Mucosa of gallbladder (tissue), 1 donor: ENCODE data around the gene SPG7. TPM values are rescaled to one million over a fixed set of nuclear protein-coding genes. Genes with fewer than 3 reads are reported as not detected.
A peak's percentile ranks its signal among the peaks of the same experiment; 100 is the strongest.
"Not testable (repeated sequence)": the region's sequence is repeated elsewhere in the genome, so short reads cannot be mapped to it uniquely, and the experiment has no call there.

Source experiments
- DNase-seq: peaks from one replicate; pipeline ENCODE4 v3.0.0-alpha.2; 2020; ENCODE audit warnings: low spot score
- total RNA-seq: library from RNA; stranded (reverse); gene quantifications from one replicate; pipeline ENCODE4 v1.2.1, GENCODE V29; 2021
- donor health status: DM: no; HTN: no; CAD: no.

The SPG7 gene
- total RNA-seq, 1 donor from 2014 or later = 106 TPM

DNA sequence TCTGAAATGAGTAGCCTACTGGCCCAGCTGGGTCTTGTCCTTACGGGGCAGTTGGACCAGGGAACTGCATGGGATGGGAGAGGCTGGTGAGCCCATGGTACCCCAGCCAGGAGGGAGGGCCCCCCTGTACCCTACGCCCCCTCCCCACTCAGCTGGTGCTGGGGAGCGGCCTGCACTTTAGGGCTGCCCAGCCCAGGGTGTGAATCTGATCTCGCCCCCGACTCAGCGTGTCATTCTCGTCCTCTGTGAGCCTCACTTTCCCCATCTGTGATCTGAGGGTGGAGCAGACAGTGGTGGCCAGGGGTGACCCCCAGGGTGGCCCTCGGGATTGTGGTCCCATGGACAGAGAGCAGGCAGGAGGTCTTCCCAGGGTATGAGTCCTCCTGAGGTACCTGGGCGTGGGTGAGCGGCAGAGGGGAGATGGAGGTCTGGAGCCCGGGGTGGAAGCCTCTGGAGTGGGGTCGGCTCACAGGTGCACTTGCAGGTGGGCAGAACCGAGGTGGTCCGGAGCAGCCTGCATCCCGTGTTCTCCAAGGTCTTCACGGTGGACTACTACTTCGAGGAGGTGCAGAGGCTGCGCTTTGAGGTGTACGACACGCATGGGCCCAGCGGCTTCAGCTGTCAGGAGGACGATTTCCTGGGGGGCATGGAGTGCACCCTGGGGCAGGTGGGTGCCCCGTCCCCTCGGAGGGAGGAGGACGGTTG is 69.0 kb downstream of the SPG7 start:
- no peak for DNase-seq

DNA sequence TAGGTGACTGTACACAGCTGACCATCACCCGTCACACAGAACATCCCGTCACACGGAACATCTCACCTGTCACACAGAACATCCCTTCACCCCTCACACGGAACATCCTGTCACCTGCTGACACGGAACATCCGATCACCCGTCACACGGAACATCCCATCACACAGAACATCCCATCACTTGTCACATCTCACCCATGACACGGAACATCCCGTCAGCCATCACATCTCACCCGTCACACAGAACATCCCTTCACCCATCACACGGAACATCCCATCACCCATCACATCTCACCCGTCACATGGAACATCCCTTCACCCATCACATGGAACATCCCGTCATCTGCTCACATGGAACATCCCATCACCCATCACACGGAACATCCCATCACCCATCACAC is 71.1 kb downstream of the SPG7 start:
- DNase-seq = no peak

DNA sequence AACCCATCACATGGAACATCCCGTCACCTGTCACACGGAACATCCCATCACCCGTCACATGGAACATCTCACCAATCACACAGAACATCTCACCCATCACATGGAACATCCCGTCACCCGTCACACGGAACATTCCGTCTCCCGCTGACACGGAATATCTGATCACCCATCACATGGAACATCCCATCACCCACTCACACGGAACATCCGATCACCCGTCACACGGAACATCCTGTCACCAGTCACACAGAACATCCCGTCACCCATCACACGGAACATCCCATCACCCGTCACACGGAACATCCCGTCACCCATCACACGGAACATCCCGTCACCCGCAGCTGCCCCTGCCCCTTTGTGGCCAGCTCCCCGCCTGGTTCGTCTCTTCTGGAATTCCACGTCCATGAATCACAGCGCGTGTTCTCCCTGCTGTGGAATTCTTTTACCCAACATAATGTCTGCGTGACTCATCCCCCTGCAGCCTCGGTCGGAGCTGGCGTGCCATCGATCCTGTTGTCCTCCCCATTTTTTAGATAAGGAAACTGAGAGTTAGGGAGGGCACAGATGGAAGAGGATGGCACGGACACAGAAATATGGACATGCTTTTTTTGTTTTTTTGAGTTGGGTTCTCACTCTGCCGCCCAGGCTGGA is 73.0 kb downstream of the SPG7 start:
- DNase-seq = peak; percentile 70

DNA sequence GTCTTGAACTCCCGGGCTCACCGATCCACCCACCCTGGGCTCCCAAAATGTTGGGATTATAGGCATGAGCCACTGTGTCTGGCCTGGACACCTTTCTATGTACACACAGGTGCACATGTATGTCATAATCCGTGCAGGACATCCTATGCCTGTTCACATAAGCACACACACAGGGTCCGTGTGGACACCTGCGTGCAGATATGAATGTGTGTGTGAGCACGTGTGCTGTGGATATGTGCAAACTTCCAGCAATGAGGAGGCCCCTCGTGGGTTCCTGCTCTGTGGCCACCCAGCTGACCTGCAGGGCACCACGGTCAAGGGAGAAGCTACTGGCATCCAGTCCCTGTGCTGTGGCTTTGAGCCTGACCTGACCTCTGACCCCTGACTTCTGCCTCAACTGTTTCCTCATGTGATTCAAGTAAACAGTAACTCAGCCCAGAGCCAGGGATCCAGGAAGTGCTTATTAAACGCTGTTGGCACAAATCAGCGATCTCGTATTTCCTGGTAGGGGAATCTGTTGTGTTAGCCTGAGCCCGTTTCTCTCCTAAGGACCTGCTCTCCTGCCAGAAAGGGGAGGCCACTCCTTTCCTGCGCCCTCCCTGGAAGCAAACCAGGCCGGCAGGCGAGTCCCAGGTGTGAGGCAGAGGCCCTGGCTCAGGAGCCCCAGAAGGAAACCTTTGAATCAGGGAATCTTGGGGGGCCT is 73.8 kb downstream of the SPG7 start:
- DNase-seq = peak; percentile 88

DNA sequence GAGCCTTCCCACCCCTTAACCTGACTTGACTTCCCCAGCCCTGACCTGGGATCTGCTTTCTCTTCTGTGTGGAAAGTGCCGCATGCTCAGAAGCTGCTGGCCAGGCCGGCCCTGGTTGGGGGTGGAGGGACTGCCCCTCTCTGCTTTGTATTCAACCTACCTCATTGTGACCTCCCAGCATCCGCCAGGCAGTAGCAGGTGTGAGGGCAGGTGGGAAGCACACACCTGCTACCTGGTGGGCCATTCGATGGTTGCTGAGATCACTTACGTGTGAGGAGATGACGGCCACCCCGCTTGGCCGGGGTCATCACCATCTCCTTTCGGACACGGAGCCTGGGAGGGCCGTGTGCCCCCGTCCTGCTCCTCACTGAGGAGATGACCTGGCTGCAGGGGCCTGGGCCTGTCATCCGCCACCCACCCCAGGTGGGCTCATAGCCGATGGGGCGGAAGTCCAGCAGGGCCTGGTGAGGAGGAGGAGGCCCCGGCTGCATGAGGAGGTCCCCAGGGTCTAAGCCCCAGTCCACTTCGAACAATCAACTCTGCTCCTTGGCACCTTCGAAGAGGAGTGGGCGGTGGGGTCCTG is 74.5 kb downstream of the SPG7 start:
- DNase-seq = no peak

DNA sequence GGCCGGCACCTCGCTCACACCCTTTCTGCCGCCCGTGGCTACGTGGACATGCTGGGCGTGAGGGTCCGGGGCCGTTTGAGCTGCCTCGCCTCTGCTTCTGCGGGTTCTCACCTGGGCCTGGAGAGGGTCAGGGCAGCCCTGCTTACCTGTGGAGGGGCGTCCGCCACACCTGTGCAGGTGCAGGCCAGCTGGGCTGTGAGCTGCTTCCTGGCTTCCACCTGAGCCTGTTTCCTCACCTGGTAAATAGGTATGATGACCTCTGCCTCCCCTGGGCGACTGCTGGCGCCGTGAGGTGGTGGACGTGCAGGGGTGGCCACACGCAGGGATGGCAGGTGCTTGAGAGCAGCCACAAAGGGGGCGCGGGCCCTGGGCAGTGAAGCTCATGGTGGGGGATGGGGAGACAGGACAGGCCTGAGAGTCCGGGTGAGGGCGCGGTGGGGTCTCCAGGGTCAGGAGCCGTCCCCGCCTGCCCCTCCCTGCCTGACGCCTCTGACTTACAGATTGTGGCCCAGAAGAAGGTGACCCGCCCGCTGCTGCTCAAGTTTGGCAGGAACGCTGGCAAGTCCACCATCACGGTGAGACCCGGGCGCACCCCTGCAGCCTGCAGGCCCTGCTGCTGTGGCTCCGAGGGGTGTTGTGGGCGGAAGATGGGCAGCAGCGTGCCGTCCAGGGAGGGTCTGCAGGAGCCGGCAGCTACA is 75.1 kb downstream of the SPG7 start:
- no peak for DNase-seq

DNA sequence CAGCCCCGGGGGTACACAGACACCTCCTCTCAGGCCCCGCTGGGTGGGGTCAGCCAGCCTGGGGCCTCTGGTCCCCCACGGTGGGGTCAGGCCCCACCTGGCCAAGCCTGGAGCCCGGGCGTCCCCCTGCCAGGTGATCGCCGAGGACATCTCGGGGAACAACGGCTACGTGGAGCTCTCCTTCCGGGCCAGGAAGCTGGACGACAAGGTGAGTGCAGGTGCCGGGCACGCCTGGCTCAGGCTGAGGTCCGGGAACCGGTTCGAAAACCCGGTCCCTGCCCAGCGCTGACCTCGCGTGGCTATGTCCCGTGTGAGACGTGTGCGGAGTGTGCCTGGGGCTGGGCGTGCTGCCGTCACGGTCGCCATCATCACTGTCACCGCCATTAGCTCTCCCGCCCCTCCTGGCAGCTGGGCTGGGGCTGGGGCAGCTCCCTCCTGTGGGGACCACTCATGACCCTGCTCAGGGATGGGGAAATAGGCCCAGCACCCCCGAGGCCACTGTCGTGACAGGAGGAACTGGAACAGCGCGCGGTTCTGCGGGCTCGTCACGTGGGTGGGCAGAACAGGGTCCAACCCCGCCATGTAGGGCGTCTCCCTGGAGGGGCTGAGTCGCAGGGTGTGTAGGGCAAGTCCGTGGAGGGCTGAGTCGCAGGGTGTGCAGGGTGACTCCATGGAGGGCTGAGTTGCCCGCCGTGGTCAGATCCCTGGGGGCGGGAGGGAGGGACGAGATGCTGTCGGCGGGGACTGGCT is 75.9 kb downstream of the SPG7 start:
- no peak for DNase-seq

DNA sequence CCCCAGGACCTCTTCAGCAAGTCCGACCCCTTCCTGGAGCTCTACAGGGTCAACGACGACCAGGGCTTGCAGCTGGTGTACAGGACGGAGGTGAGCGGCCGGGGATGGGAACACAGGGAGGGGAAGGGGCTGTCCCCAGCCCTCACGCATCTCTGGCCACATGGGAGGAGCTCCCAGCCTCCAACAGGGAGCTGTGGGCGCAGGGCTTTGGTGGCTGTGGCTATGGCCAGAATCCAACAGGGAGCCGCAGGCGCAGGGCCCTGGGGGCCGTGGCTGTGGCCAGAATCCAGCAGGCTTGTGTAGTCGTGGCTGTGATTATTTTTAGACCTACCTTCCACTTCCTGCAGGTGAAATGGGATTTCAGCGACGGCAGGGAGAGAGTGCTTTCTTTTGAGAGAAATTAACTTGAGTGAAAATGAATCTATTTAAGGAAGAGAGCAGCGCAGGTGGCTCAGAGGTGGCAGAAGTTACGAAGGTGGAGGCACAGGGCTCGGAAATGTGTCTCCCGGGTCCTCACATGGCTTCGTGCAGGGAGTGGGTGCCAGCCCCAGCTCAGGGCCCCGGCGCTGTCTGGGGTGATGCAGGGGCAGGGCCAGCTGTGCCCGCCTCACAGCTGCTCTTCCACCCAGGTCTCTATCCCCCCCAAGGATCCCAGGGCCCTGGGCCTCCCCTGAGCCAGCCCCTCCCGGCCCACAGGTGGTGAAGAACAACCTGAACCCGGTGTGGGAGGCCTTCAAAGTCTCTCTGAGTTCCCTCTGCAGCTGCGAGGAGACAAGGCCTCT is 76.8 kb downstream of the SPG7 start:
- DNase-seq = no peak

DNA sequence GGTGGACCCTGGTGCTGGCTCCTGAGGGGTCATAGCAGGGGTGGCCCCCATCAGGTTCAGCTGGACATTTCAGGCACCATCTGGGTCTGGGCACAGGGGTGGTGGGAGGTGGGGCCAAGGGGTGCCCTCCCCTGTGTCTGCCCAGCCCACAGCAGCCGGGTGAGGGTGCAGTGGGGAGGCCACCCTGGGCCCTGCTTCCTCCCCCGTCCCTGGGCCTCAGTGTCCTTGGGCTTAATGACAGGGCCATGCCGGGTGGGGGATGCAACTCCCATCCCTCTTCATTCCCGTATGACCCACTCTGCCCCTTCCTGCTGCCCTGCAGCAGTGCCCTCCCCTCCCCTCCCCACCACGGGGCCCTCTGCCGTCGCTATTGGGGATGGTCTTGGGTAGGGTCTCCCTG is 78.0 kb downstream of the SPG7 start:
- DNase-seq = no peak

DNA sequence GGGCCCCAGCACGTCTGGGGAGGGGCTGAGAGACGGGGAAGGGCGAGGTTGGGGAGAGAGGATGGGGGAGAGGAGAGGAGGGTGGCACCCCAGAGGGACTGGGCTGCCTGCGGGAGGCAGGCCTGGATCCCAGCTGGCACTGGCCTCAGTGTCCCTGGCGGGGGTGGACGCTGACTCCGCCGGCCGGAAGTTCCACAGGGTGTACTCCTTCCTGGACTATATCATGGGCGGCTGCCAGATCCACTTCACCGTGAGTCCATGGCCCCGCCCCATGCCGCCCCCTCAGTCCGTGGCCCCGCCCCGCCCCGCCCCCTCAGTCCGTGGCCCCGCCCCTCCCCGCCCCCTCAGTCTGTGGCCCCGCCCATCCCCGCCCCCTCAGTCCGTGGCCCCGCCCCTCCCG is 78.7 kb downstream of the SPG7 start:
- DNase-seq = no peak

DNA sequence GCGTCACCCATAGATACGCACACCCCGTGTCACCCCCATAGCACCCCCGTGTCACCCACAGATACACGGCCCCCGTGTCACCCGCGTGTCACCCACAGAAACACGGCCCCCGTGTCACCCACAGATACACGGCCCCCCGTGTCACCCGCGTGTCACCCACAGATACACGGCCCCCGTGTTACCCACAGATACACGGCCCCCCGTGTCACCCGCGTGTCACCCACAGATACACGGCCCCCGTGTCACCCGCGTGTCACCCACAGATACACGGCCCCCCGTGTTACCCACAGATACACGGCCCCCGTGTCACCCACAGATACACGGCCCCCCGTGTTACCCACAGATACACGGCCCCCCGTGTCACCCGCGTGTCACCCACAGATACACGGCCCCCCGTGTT is 79.5 kb downstream of the SPG7 start:
- not testable (repeated sequence) for DNase-seq

DNA sequence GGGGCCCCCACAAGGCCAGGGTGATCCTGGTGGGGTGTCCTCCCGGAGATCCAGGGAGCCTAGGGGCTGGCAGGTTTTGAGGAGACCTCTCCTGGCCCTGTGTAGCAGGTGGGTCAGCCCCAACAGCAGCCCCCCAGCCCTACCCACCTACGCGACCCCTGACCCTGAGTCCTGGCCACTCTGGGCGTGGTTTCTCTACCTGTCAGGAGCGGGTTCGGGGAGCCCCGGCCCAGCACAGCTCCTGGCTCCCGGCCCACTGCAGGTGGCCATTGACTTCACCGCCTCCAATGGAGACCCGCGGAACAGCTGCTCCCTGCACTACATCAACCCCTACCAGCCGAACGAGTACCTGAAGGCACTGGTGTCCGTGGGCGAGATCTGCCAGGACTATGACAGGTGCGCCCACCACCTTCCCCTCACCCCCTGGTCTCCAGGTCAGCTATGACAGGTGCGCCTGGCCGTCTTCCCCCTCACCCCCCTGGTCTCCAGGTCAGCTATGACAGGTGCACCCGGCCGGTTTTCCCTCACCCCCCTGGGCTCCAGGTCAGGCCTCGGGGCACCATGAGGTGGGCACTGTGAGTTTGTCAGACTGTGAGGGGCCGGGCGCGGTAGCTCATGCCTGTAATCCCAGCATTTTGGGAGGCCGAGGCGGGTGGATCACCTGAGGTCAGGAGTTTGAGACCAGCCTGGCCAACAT is 80.4 kb downstream of the SPG7 start:
- no peak for DNase-seq

DNA sequence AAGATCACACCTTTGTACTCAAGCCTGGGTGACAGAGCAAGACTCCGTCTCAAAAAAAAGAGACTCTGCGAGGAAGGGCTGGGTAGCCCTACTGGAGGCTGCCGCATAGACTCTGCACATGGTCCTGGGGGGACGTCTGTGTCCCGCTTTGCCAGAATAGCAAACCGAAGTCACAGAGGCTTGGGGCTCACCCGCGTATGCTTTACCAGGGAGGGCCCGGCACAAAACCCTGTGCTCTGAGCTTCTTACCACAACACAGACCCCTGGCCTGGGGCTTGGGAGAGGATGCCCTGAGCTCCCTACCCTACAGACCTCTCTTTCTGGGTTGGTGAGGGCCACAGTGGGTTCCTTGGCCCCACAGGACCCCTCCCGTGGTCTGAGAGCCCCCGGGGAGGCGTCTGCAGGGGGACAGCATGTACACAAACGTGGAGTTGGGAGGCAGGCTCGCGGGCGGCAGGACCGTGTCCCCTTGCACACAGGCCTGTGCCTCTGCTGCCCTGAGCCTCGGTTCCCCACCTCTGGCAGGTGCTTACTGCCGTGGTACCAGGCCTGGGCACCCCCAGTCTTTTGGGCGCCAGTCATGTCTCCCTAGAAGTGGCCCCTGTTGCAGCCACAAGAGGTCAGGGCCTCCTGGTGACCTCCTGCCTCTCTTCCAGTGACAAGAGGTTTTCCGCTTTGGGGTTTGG is 81.2 kb downstream of the SPG7 start:
- no peak for DNase-seq

DNA sequence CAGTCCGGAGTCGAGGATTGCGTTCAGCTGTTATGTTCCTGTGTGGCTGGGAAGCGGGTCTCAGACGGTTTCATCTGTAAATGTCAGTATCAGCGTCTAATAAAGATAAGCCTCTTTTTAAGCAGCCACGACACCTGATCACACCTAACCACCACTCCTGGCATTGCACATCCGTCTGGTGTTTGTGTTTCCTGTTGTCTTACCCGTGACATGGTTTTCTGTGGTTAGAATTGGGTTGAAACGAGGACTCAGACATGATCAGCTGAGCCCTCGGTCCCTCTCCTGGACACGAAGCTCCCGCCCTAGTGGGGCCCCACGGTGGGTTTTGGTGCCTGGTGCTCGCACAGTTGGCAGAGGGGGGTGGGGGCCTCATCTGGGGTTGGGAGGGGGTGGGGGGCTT is 85.6 kb downstream of the SPG7 start:
- DNase-seq = no peak

DNA sequence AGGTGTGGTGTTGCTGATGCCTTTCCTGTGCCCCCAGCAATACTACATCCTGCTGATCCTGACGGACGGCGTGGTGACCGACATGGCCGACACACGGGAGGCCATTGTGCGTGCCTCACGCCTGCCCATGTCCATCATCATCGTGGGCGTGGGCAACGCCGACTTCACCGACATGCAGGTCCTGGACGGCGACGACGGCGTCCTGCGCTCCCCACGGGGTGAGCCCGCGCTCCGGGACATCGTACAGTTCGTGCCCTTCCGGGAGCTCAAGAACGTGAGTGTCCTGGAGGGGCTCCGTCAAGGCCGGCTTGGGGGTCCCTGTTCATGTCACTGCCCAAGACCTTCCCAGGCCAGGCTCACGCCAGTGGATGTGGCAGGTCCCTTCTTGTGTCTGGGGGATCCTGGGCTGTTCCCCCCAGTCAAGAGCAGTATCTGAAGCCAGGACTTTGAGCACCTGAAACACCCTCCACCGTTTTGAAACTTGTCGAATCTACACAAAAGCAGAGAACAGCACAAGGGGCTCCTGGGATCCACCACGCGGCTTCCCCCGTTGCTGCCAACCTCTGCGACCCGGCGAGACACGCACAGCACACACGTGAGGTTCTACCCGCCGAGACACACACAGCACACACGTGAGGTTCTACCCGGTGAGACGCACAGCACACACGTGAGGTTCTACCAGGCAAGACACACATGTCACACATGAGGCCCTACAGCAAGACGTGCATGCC is 87.3 kb downstream of the SPG7 start:
- DNase-seq = no peak

DNA sequence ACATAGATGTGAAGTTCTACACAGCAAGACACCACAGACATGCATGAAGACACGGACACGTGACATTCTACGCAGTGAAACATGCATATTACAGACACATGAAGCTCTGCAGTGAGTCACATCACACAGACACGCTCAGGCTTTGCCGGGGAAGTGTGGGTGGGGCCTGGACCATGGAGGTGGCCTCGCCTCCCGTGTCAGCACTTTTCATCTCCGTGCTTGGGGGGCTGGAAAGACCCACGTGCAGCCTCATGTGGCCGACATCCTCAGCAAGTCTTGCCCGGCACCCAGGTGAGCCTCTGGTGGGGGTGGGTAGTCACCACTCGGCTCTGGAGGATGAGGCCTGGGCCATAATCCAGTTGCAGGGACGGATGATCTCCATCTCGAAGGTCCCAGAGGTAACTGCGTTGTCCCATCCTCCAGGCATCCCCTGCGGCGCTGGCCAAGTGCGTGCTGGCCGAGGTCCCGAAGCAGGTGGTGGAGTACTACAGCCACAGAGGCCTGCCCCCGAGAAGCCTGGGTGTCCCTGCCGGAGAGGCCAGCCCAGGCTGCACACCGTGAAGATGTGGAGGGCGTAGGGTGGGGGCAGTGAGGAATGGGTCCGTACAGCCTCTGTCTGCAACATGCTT is 88.0 kb downstream of the SPG7 start:
- DNase-seq = no peak

DNA sequence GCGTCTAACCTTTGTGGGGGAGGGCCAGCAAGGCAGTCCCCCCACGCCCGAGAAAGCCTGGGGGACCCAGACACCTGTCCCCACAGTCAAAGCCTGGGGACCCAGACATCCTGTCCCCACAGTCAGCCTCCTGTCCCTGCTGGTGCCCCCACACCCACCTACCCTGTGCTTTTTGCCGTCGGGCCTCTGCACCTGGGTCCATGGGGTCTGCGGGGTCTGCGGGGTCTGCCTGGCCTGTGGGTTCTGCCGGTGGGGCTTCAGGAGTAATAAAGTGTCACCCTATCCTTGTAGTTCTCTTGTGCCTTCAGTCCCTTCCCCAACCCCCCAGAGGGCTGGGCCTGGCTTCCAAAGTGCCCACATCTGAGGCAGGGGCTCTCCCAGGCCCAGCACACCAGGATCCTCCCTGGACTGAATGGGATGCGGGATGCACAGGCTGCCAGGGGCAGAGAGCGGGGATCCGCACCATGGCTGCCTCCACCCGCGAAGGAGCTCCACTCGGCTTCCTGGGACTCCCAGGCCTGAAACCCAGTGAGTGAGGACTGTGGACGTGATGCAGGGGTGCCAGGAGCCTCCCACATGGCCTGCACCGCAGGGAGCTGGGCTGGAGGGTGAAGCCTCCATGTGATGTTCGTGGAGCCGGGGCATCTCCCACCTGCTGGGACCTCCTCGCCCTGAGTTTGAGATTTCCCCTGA is 88.9 kb downstream of the SPG7 start:
- DNase-seq = no peak

DNA sequence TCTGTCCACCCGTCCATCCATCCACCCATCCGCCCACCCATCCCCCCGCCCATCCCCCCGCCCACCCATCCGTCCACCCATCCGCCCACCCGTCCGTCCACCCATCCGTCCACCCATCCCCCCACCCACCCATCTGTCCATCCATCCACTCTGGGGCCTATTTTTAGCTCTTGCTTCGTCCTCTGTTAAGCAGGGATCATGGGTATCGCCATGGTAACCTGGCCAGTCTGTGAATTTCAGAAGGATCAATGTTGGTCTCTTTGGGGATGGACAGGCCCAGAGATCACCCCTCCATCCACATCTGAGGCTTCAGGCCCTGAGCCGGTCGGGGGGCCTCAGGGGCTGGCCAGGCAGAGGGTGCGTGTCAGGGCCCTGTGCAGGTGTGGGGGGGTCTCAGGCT is 90.0 kb downstream of the SPG7 start:
- DNase-seq = no peak
